Activated B cell treated with CpG ODN at 0.5 μM for 24 hours (primary cell): Measurements from ENCODE around the gene TTC33. TPM values are rescaled to one million over a fixed set of nuclear protein-coding genes. Genes with fewer than 3 reads are reported as not detected.

Experiments used
- ATAC-seq: fragments of 200-7000 bp; cut with Tn5 transposase; one replicate; pipeline ENCODE4 v1.10.0; 2021; ENCODE audit warnings: low read depth, mild to moderate bottlenecking, moderate library complexity
- CTCF ChIA-PET: fragments of 350-600 bp; sonication (Branson Sonifier 250); formaldehyde crosslinking; loops from one replicate; lab custom pipeline; 2021; ENCODE audit warnings: antibody characterized with exemption; lab: Charles Lee
- POLR2A ChIA-PET: fragments of 350-600 bp; sonication (Branson Sonifier 250); formaldehyde crosslinking; loops from one replicate; lab custom pipeline; 2021; ENCODE audit warnings: antibody characterized with exemption; lab: Charles Lee
- DNase-seq: peaks from one replicate; pipeline ENCODE4 v3.0.0; 2022
- H3K27ac Mint-ChIP-seq: one replicate; pipeline ENCODE4 v1.8.0; 2020; ENCODE audit warnings: mixed read lengths
- H3K27me3 Mint-ChIP-seq: one replicate; pipeline ENCODE4 v1.8.0; 2021; ENCODE audit warnings: mixed read lengths
- H3K36me3 Mint-ChIP-seq: one replicate; pipeline ENCODE4 v1.8.0; 2021; ENCODE audit warnings: low read depth, mixed read lengths
- H3K4me1 Mint-ChIP-seq: one replicate; pipeline ENCODE4 v1.8.0; 2021; ENCODE audit warnings: mixed read lengths
- H3K4me3 Mint-ChIP-seq: one replicate; pipeline ENCODE4 v1.8.0; 2020; ENCODE audit warnings: mild to moderate bottlenecking, mixed read lengths
- H3K9me3 Mint-ChIP-seq: one replicate; pipeline ENCODE4 v1.8.0; 2020; ENCODE audit warnings: mixed read lengths
- CTCF ChIP-seq: fragments of 200-600 bp; IDR thresholded peaks from one replicate; pipeline ENCODE4 v1.8.0; 2022; ENCODE audit warnings: antibody characterized with exemption, mild to moderate bottlenecking
- intact Hi-C: fragments of 100-400 bp; cut with micrococcal nuclease; formaldehyde crosslinking; loops from one replicate; pipeline ENCODE4 v1.15.1; 2024
- total RNA-seq: library from RNA; stranded (reverse); gene quantifications from 2 replicates; pipeline ENCODE4 v1.2.3, GENCODE V29; 2022

The TTC33 gene
- total RNA-seq, 1 donor from 2014 or later: 9.2 TPM

- ATAC-seq: no peak
- Mint-ChIP-seq H3K27ac (no peak overlapping the region), H3K4me3 (no peak overlapping the region), H3K27me3 (no peaks in the 10 kb centered on the region), H3K4me1 (no peaks in the 10 kb centered on the region), H3K9me3 (no peaks in the 10 kb centered on the region), H3K36me3 (no peaks in the 10 kb centered on the region)
- no peak for DNase-seq
- no peak for TF ChIP-seq CTCF
- ChIA-PET POLR2A (no interaction called here), CTCF (no interaction called here)
- intact Hi-C loops: no loop called here
These were observed 208.2 kb downstream of the TTC33 start for GRCh38 chr5:40547557-40547956.

- intact Hi-C loops: no loop called here
- Mint-ChIP-seq H3K27me3 (no peaks in the 10 kb centered on the region), H3K27ac (no peak overlapping the region), H3K36me3 (no peaks in the 10 kb centered on the region), H3K4me1 (no peaks in the 10 kb centered on the region), H3K4me3 (no peak overlapping the region), H3K9me3 (peaks cover 5% of the 10 kb centered on the region)
- DNase-seq (no peak), ATAC-seq (no peak)
- ChIA-PET CTCF (no interaction called here), POLR2A (interaction anchor here (0.7 kb wide), 1 partner anchor 133 kb away, joined by 7 read pairs; no protein-coding TSS in a partner anchor)
- no peak for TF ChIP-seq CTCF
These were observed 215.5 kb downstream of the TTC33 start for GRCh38 chr5:40540301-40540700.

- ATAC-seq (no peak), DNase-seq (no peak)
- intact Hi-C loops: no loop called here
- Mint-ChIP-seq H3K27me3 (no peaks in the 10 kb centered on the region), H3K36me3 (no peaks in the 10 kb centered on the region), H3K9me3 (no peaks in the 10 kb centered on the region), H3K4me3 (no peak overlapping the region), H3K27ac (no peak overlapping the region), H3K4me1 (peaks cover 2% of the 10 kb centered on the region)
- ChIA-PET POLR2A (no interaction called here), CTCF (no interaction called here)
- TF ChIP-seq CTCF: no peak
These were observed 231.1 kb downstream of the TTC33 start for GRCh38 chr5:40524677-40525076.

- no peaks in the 10 kb centered on the region for H3K9me3 Mint-ChIP-seq
- DNase-seq (no peak), ATAC-seq (no peak)
- no peaks in the 10 kb centered on the region for H3K4me1 Mint-ChIP-seq
- no peak for TF ChIP-seq CTCF
- CTCF ChIA-PET: no interaction called here
- H3K27ac Mint-ChIP-seq: no peak overlapping the region
- H3K36me3 Mint-ChIP-seq: no peaks in the 10 kb centered on the region
- no peaks in the 10 kb centered on the region for H3K27me3 Mint-ChIP-seq
- intact Hi-C loops: no loop called here
- H3K4me3 Mint-ChIP-seq: no peak overlapping the region
- POLR2A ChIA-PET: no interaction called here
These were observed 233.8 kb downstream of the TTC33 start for GRCh38 chr5:40521925-40522324.

- Mint-ChIP-seq H3K27me3 (no peaks in the 10 kb centered on the region), H3K36me3 (no peaks in the 10 kb centered on the region), H3K4me1 (no peaks in the 10 kb centered on the region), H3K4me3 (no peak overlapping the region), H3K9me3 (no peaks in the 10 kb centered on the region), H3K27ac (no peak overlapping the region)
- CTCF ChIA-PET: no interaction called here
- intact Hi-C loops: no loop called here
- POLR2A ChIA-PET: no interaction called here
- TF ChIP-seq CTCF: no peak
- ATAC-seq (no peak), DNase-seq (no peak)
These were observed 234.5 kb downstream of the TTC33 start for GRCh38 chr5:40521108-40521785.
